DOHH2 (cell line): Measurements from ENCODE around the gene CPN1.

Experiments used
- H3F3A ChIP-seq: fragments of 200-600 bp; sonication (generic), shearing (Covaris generic); 2 replicates; pipeline ENCODE4 v1.6.0; 2016; ENCODE audit warnings: antibody characterized with exemption, mild to moderate bottlenecking; ENCODE audit not compliant: control insufficient read depth, insufficient read depth
- H3K27ac ChIP-seq: fragments of 200-600 bp; sonication (generic); 2 replicates; pipeline ENCODE4 v1.5.1; 2014; ENCODE audit warnings: low read depth, mild to moderate bottlenecking, low read length, moderate library complexity
- H3K27me3 ChIP-seq: fragments of 200-600 bp; sonication (generic); 2 replicates; pipeline ENCODE4 v1.6.1; 2014; ENCODE audit warnings: mild to moderate bottlenecking, low read length, mixed read lengths; ENCODE audit not compliant: control insufficient read depth
- H3K36me3 ChIP-seq: fragments of 200-600 bp; sonication (generic); 2 replicates; pipeline ENCODE4 v1.6.1; 2014; ENCODE audit warnings: mild to moderate bottlenecking, low read length, moderate library complexity, mixed read lengths; ENCODE audit not compliant: control insufficient read depth
- H3K4me1 ChIP-seq: fragments of 200-600 bp; sonication (generic); 2 replicates; pipeline ENCODE4 v1.6.1; 2014; ENCODE audit warnings: mild to moderate bottlenecking, low read length, mixed read lengths; ENCODE audit not compliant: control insufficient read depth
- H3K4me2 ChIP-seq: fragments of 200-600 bp; sonication (generic); 2 replicates; pipeline ENCODE4 v1.6.0; 2014; ENCODE audit warnings: mild to moderate bottlenecking, low read length, moderate library complexity
- H3K4me3 ChIP-seq: fragments of 200-600 bp; sonication (generic); 2 replicates; pipeline ENCODE4 v1.5.1; 2014; ENCODE audit warnings: mild to moderate bottlenecking, low read length, mixed read lengths
- H3K79me2 ChIP-seq: fragments of 200-600 bp; sonication (generic); 2 replicates; pipeline ENCODE4 v1.6.1; 2014; ENCODE audit warnings: mild to moderate bottlenecking, low read length, mixed read lengths; ENCODE audit not compliant: control insufficient read depth
- H3K9me2 ChIP-seq: fragments of 200-600 bp; sonication (generic); replicated peaks from 2 replicates; pipeline ENCODE4 v1.6.1; 2014; ENCODE audit warnings: mild to moderate bottlenecking, low read length, mixed read lengths; ENCODE audit not compliant: control insufficient read depth
- H3K9me3 ChIP-seq: fragments of 200-600 bp; sonication (generic); 2 replicates; pipeline ENCODE4 v1.6.1; 2014; ENCODE audit warnings: antibody characterized with exemption, low read length, mixed read lengths; ENCODE audit not compliant: control insufficient read depth, insufficient read depth
- H4K20me1 ChIP-seq: fragments of 200-600 bp; sonication (generic); 2 replicates; pipeline ENCODE4 v1.6.0; 2014; ENCODE audit warnings: low read depth, mild to moderate bottlenecking, antibody characterized with exemption, low read length, moderate library complexity; ENCODE audit not compliant: control insufficient read depth, insufficient read depth
- CTCF ChIP-seq: fragments of 200-600 bp; sonication (generic); IDR thresholded peaks from one replicate; pipeline ENCODE4 v1.5.1; 2014; ENCODE audit warnings: antibody characterized with exemption, mild to moderate bottlenecking, low read depth, low read length; ENCODE audit not compliant: poor library complexity, severe bottlenecking
- EZH2phosphoT487 ChIP-seq: fragments of 200-600 bp; sonication (generic); IDR thresholded peaks from 2 replicates; pipeline ENCODE4 v1.6.1; 2017; ENCODE audit warnings: borderline replicate concordance, mild to moderate bottlenecking, antibody characterized with exemption, low read length, moderate library complexity, mixed read lengths

CPN1 gene

GRCh38 chr10:100000109-100000644 lies 81.5 kb downstream of the CPN1 start:
- no peak overlapping the region for H3K4me3 ChIP-seq
- peaks cover 16% of the 10 kb centered on the region for H3F3A ChIP-seq
- peaks cover 76% of the 10 kb centered on the region for H3K4me1 ChIP-seq
- no peaks in the 10 kb centered on the region for H3K27me3 ChIP-seq
- H3K36me3 ChIP-seq, result peaks cover 71% of the 10 kb centered on the region
- H3K27ac ChIP-seq, result no peak overlapping the region
- H4K20me1 ChIP-seq, result peaks cover 25% of the 10 kb centered on the region
- H3K79me2 ChIP-seq, result peaks cover 98% of the 10 kb centered on the region
- no peak for TF ChIP-seq CTCF
- no peak for TF ChIP-seq EZH2phosphoT487
- peak overlapping the region; percentile 6; the same call in 1 of the 2 replicates for H3K4me2 ChIP-seq
- no peaks in the 10 kb centered on the region for H3K9me2 ChIP-seq
- no peaks in the 10 kb centered on the region for H3K9me3 ChIP-seq

- Histone ChIP-seq H3K79me2 (peaks cover 98% of the 10 kb centered on the region), H3K36me3 (peaks cover 71% of the 10 kb centered on the region), H3K9me3 (no peaks in the 10 kb centered on the region), H3K27me3 (no peaks in the 10 kb centered on the region), H4K20me1 (peaks cover 28% of the 10 kb centered on the region), H3K27ac (no peak overlapping the region), H3K4me1 (peaks cover 76% of the 10 kb centered on the region), H3F3A (peaks cover 20% of the 10 kb centered on the region), H3K9me2 (no peaks in the 10 kb centered on the region), H3K4me2 (no peak overlapping the region; the same call in 1 of the 2 replicates), H3K4me3 (no peak overlapping the region)
- TF ChIP-seq EZH2phosphoT487 (no peak), CTCF (no peak)
Observed at GRCh38 chr10:99999319-100000108, 82.2 kb downstream of the CPN1 start.

- Histone ChIP-seq H3K4me2 (no peak overlapping the region), H3K27me3 (no peaks in the 10 kb centered on the region), H3K4me1 (peaks cover 79% of the 10 kb centered on the region), H3K9me2 (no peaks in the 10 kb centered on the region), H3K27ac (no peak overlapping the region), H3K4me3 (no peak overlapping the region), H4K20me1 (peaks cover 31% of the 10 kb centered on the region), H3K36me3 (peaks cover 72% of the 10 kb centered on the region), H3K79me2 (peaks cover 98% of the 10 kb centered on the region), H3K9me3 (no peaks in the 10 kb centered on the region), H3F3A (peaks cover 20% of the 10 kb centered on the region)
- no peak for TF ChIP-seq EZH2phosphoT487
- TF ChIP-seq CTCF, result no peak
Observed at GRCh38 chr10:99998889-99999288, 82.8 kb downstream of the CPN1 start.
